CD4-positive, CD25-positive, alpha-beta regulatory T cell (primary cell): ENCODE data around the gene GMFB. TPM values are rescaled to one million over a fixed set of nuclear protein-coding genes. Genes with fewer than 3 reads are reported as not detected.
A peak's percentile ranks its signal among the peaks of the same experiment; 100 is the strongest.
"Not testable (repeated sequence)": the region's sequence is repeated elsewhere in the genome, so short reads cannot be mapped to it uniquely, and the experiment has no call there.

Source experiments
- ATAC-seq, 2 donors: fragments of 150-1000 bp; cut with Tn5 transposase; one replicate each; pipeline ENCODE4 v1.10.0; 2021; ENCODE audit warnings: low read depth in 2 of 2, moderate number of reproducible peaks in 2 of 2, moderate library complexity in 1 of 2
- DNase-seq, 3 donors: peaks; one replicate each; pipeline versions ENCODE4 v3.0.0 to v3.0.0-alpha.2; 2012 to 2022; ENCODE audit warnings: mixed read lengths in 1 of 3
- H3K27ac ChIP-seq: one replicate; pipeline ENCODE4 v1.7.0; 2013; ENCODE audit warnings: mild to moderate bottlenecking, low read length; ENCODE audit not compliant: insufficient read depth, poor library complexity, severe bottlenecking
- H3K27me3 ChIP-seq: one replicate; pipeline ENCODE4 v1.7.0; 2013; ENCODE audit warnings: low read length; ENCODE audit not compliant: control insufficient read depth, insufficient read depth
- H3K36me3 ChIP-seq: one replicate; pipeline ENCODE4 v1.7.0; 2013; ENCODE audit warnings: mild to moderate bottlenecking, low read length, moderate library complexity; ENCODE audit not compliant: control insufficient read depth, insufficient read depth
- H3K4me1 ChIP-seq: 2 replicates; pipeline ENCODE4 v1.7.0; 2013; ENCODE audit warnings: mild to moderate bottlenecking, low read length; ENCODE audit not compliant: insufficient read depth, control insufficient read depth, poor library complexity, severe bottlenecking
- H3K4me3 ChIP-seq: one replicate; pipeline ENCODE4 v1.7.0; 2013; ENCODE audit warnings: low read depth, mild to moderate bottlenecking, low read length, moderate library complexity
- H3K9me3 ChIP-seq, 2 experiments: 1 replicate in 1 of 2; 2 replicates in 1 of 2; pipeline ENCODE4 v1.7.0; 2013; ENCODE audit warnings: low read length in 2 of 2, mild to moderate bottlenecking in 1 of 2, moderate library complexity in 1 of 2; ENCODE audit not compliant: control insufficient read depth in 2 of 2
- H3K27ac Mint-ChIP-seq, 3 donors: one replicate each; pipeline ENCODE4 v1.8.0; 2020 to 2022; ENCODE audit warnings: mild to moderate bottlenecking in 3 of 3, mixed read lengths in 3 of 3, moderate library complexity in 2 of 3
- H3K27me3 Mint-ChIP-seq: one replicate; pipeline ENCODE4 v1.8.0; 2022; ENCODE audit warnings: mild to moderate bottlenecking, mixed read lengths
- H3K36me3 Mint-ChIP-seq: one replicate; pipeline ENCODE4 v1.8.0; 2020; ENCODE audit warnings: mixed read lengths
- H3K4me1 Mint-ChIP-seq, 4 donors: one replicate each; pipeline ENCODE4 v1.8.0; 2020 to 2022; ENCODE audit warnings: mixed read lengths in 4 of 4, mild to moderate bottlenecking in 1 of 4
- H3K4me3 Mint-ChIP-seq, 4 donors: one replicate each; pipeline ENCODE4 v1.8.0; 2020 to 2022; ENCODE audit warnings: mild to moderate bottlenecking in 4 of 4, mixed read lengths in 4 of 4, moderate library complexity in 3 of 4
- H3K9me3 Mint-ChIP-seq, 7 donors: one replicate each; pipeline ENCODE4 v1.8.0; 2020 to 2022; ENCODE audit warnings: mixed read lengths in 7 of 7, mild to moderate bottlenecking in 3 of 7, moderate library complexity in 2 of 7
- polyA plus RNA-seq, 4 donors: library from polyadenylated mRNA; unstranded; fragments of 300-500 nt; fragmentation: Illumina TruSeq; gene quantifications; one replicate each; pipeline ENCODE4 v1.2.3, GENCODE V29; 2021
- total RNA-seq: library from RNA; stranded (reverse); gene quantifications from one replicate; pipeline ENCODE4 v1.2.3, GENCODE V29; 2022

GMFB gene
- total and polyA plus RNA-seq, 5 donors from 2014 or later, result 16.3 to 30.7 (median 20.8) TPM

DNA sequence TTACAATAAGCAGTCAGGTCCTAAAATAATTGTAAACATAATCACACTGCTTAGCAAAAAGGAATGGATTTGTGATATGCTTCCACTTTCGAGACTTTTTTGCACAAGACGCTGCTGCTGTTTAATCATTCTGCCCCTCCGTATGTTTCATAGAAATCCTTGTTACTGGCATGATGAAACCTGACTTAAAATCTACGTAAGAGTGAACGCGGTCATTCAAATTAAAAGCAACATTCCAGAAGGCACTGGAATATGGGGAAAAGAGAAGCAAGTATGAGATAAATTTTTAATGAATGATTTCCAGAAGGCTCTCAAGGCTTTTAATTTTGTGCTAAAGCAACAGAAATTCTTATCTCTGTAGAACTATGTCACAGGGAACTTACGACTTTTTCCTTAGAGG is 48.7 kb downstream of the GMFB start:
- H3K27ac Mint-ChIP-seq, result peak overlapping the region; percentile 84 to 97 (median 90)
- no peak for ATAC-seq
- no peaks in the 10 kb centered on the region for H3K27me3 ChIP-seq
- H3K4me3 ChIP-seq, result peak overlapping the region; percentile 93
- H3K4me1 Mint-ChIP-seq, result peaks cover 39 to 65% (median 52%) of the 10 kb centered on the region in 4 donors
- no peak overlapping the region for H3K27ac ChIP-seq
- H3K9me3 ChIP-seq, result no peaks in the 10 kb centered on the region
- H3K36me3 ChIP-seq, result peaks cover 3% of the 10 kb centered on the region
- peak overlapping the region; percentile 85 to 97 (median 94) for H3K4me3 Mint-ChIP-seq
- H3K4me1 ChIP-seq, result peaks cover 55% of the 10 kb centered on the region
- peaks cover 0 to 2% (median 0%) of the 10 kb centered on the region in 7 donors for H3K9me3 Mint-ChIP-seq
- no peak for DNase-seq
- H3K36me3 Mint-ChIP-seq, result peaks cover 10% of the 10 kb centered on the region
- H3K27me3 Mint-ChIP-seq, result peaks cover 10% of the 10 kb centered on the region

DNA sequence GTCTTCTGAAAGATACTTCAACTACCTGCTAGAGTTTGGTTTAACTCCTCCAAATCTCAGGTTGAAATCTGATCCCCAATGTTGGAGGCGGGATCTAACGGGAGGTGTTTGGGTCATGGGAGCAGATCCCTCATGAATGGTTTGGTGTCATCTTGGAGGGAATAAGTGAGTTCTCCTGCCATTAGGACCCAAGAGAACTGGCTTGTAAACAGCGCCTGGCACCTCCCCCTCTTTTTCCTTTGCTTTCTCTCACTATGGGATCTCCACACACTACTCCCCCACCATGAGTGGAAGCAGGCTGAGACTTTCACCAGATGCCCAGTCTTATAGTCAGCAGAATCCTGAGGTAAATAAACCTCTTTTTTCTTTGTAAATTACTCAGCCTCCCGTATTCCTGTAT is 50.1 kb downstream of the GMFB start:
- Histone ChIP-seq H3K4me3 (no peak overlapping the region), H3K27ac (no peak overlapping the region), H3K9me3 (no peaks in the 10 kb centered on the region), H3K27me3 (no peaks in the 10 kb centered on the region), H3K4me1 (peaks cover 64% of the 10 kb centered on the region), H3K36me3 (peaks cover 10% of the 10 kb centered on the region)
- H3K36me3 Mint-ChIP-seq, result peaks cover 15% of the 10 kb centered on the region
- DNase-seq, result no peak
- no peak overlapping the region for H3K27ac Mint-ChIP-seq
- ATAC-seq, result no peak
- peak overlapping the region; percentile 7 to 97 (median 64) for H3K4me3 Mint-ChIP-seq
- peaks cover 6% of the 10 kb centered on the region for H3K27me3 Mint-ChIP-seq
- H3K9me3 Mint-ChIP-seq, result peaks cover 0 to 2% (median 0%) of the 10 kb centered on the region in 7 donors
- peaks cover 44 to 79% (median 63%) of the 10 kb centered on the region in 4 donors for H3K4me1 Mint-ChIP-seq

DNA sequence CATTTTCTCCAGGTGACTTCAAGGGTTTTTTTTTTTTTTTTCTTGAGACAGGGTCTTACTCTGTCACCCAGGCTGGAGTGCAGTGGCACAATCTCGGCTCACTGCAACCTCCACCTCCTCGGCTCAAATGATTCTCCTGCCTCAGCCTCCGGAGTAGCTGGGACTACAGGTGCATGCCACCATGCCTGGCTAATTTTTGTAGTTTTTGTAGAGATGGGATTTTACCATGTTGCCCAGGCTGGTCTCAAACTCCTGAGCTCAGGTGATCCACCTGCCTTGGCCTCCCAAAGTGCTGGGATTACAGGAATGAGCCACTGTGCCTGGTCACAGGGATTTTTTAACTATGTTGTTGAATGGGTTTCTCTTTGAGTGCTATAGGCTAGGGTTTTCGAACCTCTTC is 50.8 kb downstream of the GMFB start:
- H3K36me3 ChIP-seq, result peaks cover 13% of the 10 kb centered on the region

DNA sequence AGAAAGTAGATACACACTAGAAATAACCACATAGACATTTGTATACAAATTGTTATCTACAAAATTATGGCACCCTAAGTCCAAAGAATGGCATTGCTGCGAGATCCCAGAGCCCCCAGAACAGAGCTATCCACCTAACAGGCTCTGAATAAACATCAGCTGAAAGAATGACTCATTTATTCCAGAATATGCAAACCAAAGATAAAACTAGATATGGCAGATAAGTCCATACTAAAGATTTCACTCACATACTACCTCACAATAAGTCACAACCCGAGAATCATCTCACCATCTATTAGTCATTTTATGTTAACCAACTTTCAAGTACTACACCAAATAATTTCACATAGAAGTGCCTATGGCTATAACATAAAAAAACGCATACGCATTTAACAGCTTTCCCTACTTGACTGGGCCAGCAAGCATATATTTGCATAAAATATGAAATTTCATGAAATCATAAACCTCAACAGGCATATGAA is 53.2 kb downstream of the GMFB start:
- Histone ChIP-seq H3K27ac (peak overlapping the region; percentile 45), H3K36me3 (peaks cover 26% of the 10 kb centered on the region), H3K4me3 (peak overlapping the region; percentile 52), H3K4me1 (peaks cover 56% of the 10 kb centered on the region), H3K27me3 (no peaks in the 10 kb centered on the region), H3K9me3 (no peaks in the 10 kb centered on the region)
- Mint-ChIP-seq H3K9me3 (no peaks in the 10 kb centered on the region), H3K27ac (peak overlapping the region; percentile 16 to 77 (median 48)), H3K36me3 (peaks cover 19% of the 10 kb centered on the region), H3K4me3 (peak overlapping the region; percentile 2 to 79 (median 48)), H3K4me1 (peaks cover 55 to 82% (median 69%) of the 10 kb centered on the region in 4 donors), H3K27me3 (no peaks in the 10 kb centered on the region)
- ATAC-seq (peak; percentile 58 to 72), DNase-seq (peak in 2 of 3 donors; percentile 14 to 53)

More for the DNA sequence above, 50.8 kb downstream of the GMFB start:
- H3K9me3 ChIP-seq, H3K27me3 ChIP-seq, DNase-seq, ATAC-seq, H3K27ac Mint-ChIP-seq, H3K27ac ChIP-seq, H3K27me3 Mint-ChIP-seq, H3K9me3 Mint-ChIP-seq: not testable (repeated sequence)
- Mint-ChIP-seq H3K36me3 (peaks cover 18% of the 10 kb centered on the region), H3K4me3 (peak overlapping the region in 2 of 4 donors; percentile 51 to 85), H3K4me1 (peaks cover 50 to 86% (median 70%) of the 10 kb centered on the region in 4 donors)
- Histone ChIP-seq H3K4me3 (peak overlapping the region; percentile 52), H3K4me1 (peaks cover 64% of the 10 kb centered on the region)

DNA sequence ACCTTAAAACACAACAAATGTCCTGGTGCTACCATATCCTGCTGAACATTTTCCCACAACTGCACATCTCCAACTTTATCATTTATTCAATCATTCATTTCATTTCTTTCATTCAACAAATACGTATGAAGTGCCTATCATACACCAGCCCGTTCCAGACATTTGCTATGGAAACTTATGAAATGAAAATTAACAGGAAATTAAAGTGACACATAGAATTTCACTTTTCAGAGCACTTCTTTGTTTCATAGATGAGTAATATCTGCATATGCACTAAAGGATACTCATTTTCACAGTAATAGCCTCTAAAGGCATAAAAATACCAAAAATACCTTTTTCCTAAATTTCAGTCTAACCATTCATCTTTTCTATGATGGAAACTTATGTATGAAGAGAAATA is 60.3 kb downstream of the GMFB start:
- peaks cover 64% of the 10 kb centered on the region for H3K36me3 ChIP-seq
- peak overlapping the region in 1 of 3 donors; percentile 83 for H3K27ac Mint-ChIP-seq
- no peak overlapping the region for H3K4me3 Mint-ChIP-seq
- peaks cover 14 to 22% (median 20%) of the 10 kb centered on the region in 4 donors for H3K4me1 Mint-ChIP-seq
- H3K27me3 ChIP-seq, result no peaks in the 10 kb centered on the region
- peaks cover 29% of the 10 kb centered on the region for H3K36me3 Mint-ChIP-seq
- H3K4me3 ChIP-seq, result no peak overlapping the region
- ATAC-seq (no peak), DNase-seq (no peak)
- no peak overlapping the region for H3K27ac ChIP-seq
- no peaks in the 10 kb centered on the region for H3K9me3 Mint-ChIP-seq
- H3K4me1 ChIP-seq, result no peaks in the 10 kb centered on the region
- H3K9me3 ChIP-seq, result no peaks in the 10 kb centered on the region
- no peaks in the 10 kb centered on the region for H3K27me3 Mint-ChIP-seq

DNA sequence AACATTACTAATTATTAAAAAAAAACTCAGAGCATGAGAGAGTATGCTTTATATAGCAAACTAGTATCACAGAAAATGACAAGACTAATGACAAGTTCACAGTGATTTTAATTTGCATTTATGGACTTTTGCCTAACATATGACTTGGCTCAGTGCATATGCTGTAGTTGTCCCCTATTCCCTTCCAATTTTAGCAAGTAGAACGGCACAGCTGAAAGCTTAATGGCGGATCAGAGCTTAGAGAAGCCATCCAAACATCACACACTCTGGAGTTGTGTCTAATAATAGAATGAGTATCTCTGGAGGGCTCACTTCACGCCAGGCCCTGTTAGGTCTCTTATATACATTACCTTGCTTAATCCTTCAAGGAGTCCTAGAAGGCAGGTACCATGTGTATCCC is 60.9 kb downstream of the GMFB start:
- H3K27me3 Mint-ChIP-seq, result no peaks in the 10 kb centered on the region
- no peak overlapping the region for H3K27ac Mint-ChIP-seq
- H3K36me3 Mint-ChIP-seq, result peaks cover 26% of the 10 kb centered on the region
- Histone ChIP-seq H3K27ac (no peak overlapping the region), H3K9me3 (no peaks in the 10 kb centered on the region), H3K27me3 (no peaks in the 10 kb centered on the region), H3K4me1 (no peaks in the 10 kb centered on the region), H3K4me3 (no peak overlapping the region), H3K36me3 (peaks cover 60% of the 10 kb centered on the region)
- no peak overlapping the region for H3K4me3 Mint-ChIP-seq
- H3K9me3 Mint-ChIP-seq, result no peaks in the 10 kb centered on the region
- no peak for ATAC-seq
- no peak for DNase-seq
- H3K4me1 Mint-ChIP-seq, result peaks cover 7 to 17% (median 14%) of the 10 kb centered on the region in 4 donors

DNA sequence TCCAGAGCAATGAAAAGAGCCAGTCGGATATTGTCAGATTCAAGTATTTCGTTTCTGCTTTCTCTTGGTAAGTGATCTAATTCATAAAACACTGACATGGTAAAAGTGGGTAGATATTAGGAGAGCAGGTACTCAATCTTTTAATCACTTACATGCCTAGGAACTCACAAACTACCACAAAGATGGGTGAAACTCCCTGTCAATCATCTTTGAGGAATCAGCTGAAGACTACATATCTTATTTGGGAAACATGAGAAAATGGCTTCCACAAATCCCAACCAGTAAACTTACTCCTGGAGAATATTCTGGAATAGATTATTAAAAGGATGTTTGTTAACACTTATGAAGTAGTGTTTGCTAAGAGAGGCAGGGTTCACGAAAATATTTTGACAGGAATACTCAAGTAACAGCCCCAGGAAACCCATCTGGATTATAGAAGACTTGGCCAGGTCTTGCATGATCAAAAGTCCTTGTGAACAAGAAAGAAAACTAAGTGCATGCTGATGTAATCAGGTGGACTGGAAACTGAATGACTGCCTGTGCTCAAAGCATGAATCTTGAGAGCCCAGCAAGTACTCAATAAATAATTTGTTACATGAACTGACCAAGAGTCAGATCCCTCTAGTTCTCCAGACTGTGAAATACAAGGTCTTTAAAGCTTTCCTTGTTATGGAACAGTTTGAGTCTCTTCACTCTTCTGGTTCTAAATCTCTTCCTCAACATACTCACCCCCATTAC is 63.1 kb downstream of the GMFB start:
- Histone ChIP-seq H3K27me3 (no peaks in the 10 kb centered on the region), H3K36me3 (peaks cover 49% of the 10 kb centered on the region), H3K27ac (no peak overlapping the region), H3K9me3 (no peaks in the 10 kb centered on the region), H3K4me3 (no peak overlapping the region), H3K4me1 (no peaks in the 10 kb centered on the region)
- Mint-ChIP-seq H3K4me3 (no peak overlapping the region), H3K27me3 (no peaks in the 10 kb centered on the region), H3K9me3 (no peaks in the 10 kb centered on the region), H3K36me3 (peaks cover 26% of the 10 kb centered on the region), H3K27ac (no peak overlapping the region), H3K4me1 (peaks cover 0 to 11% (median 5%) of the 10 kb centered on the region in 4 donors)
- DNase-seq (no peak), ATAC-seq (no peak)
